Measurements from ENCODE around the gene NUF2.

DNA sequence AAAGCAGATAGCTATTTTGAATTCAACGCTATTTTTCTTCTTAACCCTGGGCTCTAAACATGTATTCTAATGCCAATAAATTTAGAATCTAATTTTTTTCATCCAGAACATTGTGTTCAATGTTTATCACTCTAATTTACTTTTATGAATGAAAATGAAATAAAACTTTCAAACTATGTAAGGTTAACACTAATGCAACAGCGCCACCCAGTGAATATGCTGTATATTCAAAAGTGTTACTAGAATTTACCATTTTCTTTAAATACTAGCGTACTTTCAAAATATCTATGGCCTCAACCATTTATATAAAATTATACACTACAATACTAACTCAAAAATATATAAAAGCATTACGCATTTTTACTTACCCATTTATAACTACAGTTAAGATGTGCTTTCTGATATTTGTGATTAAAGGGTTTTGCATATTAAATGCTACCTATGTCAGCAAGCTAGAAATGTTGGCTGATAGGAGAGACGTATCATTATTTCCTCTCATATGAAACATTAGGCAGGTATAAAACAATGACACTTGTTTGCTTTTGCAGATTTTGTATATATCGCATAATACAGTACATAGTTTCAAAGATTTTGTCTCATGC, 5.9 kb upstream of the NUF2 start:
- TF ChIP-seq, protein P1, sequence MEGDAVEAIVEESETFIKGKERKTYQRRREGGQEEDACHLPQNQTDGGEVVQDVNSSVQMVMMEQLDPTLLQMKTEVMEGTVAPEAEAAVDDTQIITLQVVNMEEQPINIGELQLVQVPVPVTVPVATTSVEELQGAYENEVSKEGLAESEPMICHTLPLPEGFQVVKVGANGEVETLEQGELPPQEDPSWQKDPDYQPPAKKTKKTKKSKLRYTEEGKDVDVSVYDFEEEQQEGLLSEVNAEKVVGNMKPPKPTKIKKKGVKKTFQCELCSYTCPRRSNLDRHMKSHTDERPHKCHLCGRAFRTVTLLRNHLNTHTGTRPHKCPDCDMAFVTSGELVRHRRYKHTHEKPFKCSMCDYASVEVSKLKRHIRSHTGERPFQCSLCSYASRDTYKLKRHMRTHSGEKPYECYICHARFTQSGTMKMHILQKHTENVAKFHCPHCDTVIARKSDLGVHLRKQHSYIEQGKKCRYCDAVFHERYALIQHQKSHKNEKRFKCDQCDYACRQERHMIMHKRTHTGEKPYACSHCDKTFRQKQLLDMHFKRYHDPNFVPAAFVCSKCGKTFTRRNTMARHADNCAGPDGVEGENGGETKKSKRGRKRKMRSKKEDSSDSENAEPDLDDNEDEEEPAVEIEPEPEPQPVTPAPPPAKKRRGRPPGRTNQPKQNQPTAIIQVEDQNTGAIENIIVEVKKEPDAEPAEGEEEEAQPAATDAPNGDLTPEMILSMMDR (IDR thresholded peaks at IDR 0.05), result peak; percentile 45 to 47
- no peak for TF ChIP-seq POLR2A (IDR thresholded peaks at IDR 0.05)

Data from suprapubic skin (tissue), 3 donors.